AG10803 (cell line): ENCODE results near the gene ENOX2.

Experiments used
- DNase-seq: peaks from one replicate; pipeline ENCODE4 v3.0.0; 2010; ENCODE audit warnings: low read depth
- H3K4me3 ChIP-seq: 2 replicates; pipeline ENCODE4 v1.5.1; 2011; ENCODE audit warnings: mild to moderate bottlenecking, low read length, control low read depth
- CTCF ChIP-seq: conservative IDR thresholded peaks from 2 replicates; pipeline ENCODE4 v1.5.1; 2011; ENCODE audit warnings: mild to moderate bottlenecking, low read length, control low read depth, inconsistent platforms

The ENOX2 gene

GRCh38 chrX:130694983-130695382 lies 208.0 kb downstream of the ENOX2 start:
- DNase-seq: no peak
- TF ChIP-seq CTCF: no peak
- H3K4me3 ChIP-seq: no peak overlapping the region

GRCh38 chrX:130691576-130691975 lies 211.4 kb downstream of the ENOX2 start:
- no peak for DNase-seq
- no peak for TF ChIP-seq CTCF
- no peak overlapping the region for H3K4me3 ChIP-seq

GRCh38 chrX:130688360-130688759 lies 214.6 kb downstream of the ENOX2 start:
- no peak for TF ChIP-seq CTCF
- H3K4me3 ChIP-seq: no peak overlapping the region
- peak; percentile 1 for DNase-seq

GRCh38 chrX:130682990-130683389 lies 220.0 kb downstream of the ENOX2 start:
- peak; percentile 6 for DNase-seq
- no peak for TF ChIP-seq CTCF
- no peak overlapping the region for H3K4me3 ChIP-seq

GRCh38 chrX:130680164-130681035 lies 222.6 kb downstream of the ENOX2 start:
- peak; percentile 25 for DNase-seq
- TF ChIP-seq CTCF: no peak

GRCh38 chrX:130676861-130677260 lies 226.1 kb downstream of the ENOX2 start:
- H3K4me3 ChIP-seq: no peak overlapping the region
- DNase-seq: no peak
- no peak for TF ChIP-seq CTCF

More at GRCh38 chrX:130680164-130681035, 222.6 kb downstream of the ENOX2 start:
- H3K4me3 ChIP-seq: no peak overlapping the region

- no peak for DNase-seq
- H3K4me3 ChIP-seq: no peak overlapping the region
- TF ChIP-seq CTCF: no peak
Measured at GRCh38 chrX:130672214-130672613, 230.8 kb downstream of the ENOX2 start.
